HG03521 (cell line): ENCODE results near the gene IL12RB1.
"Not testable (repeated sequence)": the region's sequence is repeated elsewhere in the genome, so short reads cannot be mapped to it uniquely, and the experiment has no call there.

Experiments used
- ATAC-seq: cut with Tn5 transposase; IDR thresholded peaks from one replicate; pipeline ENCODE4 v1.9.1; 2021; ENCODE audit warnings: mild to moderate bottlenecking, moderate library complexity; ENCODE audit not compliant: unreplicated experiment

Gene IL12RB1

GRCh38 chr19:18051887-18052286 lies 34.8 kb downstream of the IL12RB1 start:
- no peak for ATAC-seq

- no peak for ATAC-seq
Measured at GRCh38 chr19:18049385-18049784, 37.3 kb downstream of the IL12RB1 start.

- ATAC-seq: no peak
Measured at GRCh38 chr19:18046059-18046718, 40.5 kb downstream of the IL12RB1 start.

- no peak for ATAC-seq
Measured at GRCh38 chr19:18045307-18046050, 41.3 kb downstream of the IL12RB1 start.

GRCh38 chr19:18044825-18045304 lies 41.9 kb downstream of the IL12RB1 start:
- peak; percentile 83 for ATAC-seq

- no peak for ATAC-seq
Measured at GRCh38 chr19:18043676-18044075, 43.1 kb downstream of the IL12RB1 start.

GRCh38 chr19:18041054-18041453 lies 45.7 kb downstream of the IL12RB1 start:
- ATAC-seq: no peak

GRCh38 chr19:18032102-18032501 lies 54.6 kb downstream of the IL12RB1 start:
- not testable (repeated sequence) for ATAC-seq

- ATAC-seq: not testable (repeated sequence)
Measured at GRCh38 chr19:18031401-18031800, 55.3 kb downstream of the IL12RB1 start.

- ATAC-seq: no peak
Measured at GRCh38 chr19:18029617-18030338, 57.0 kb downstream of the IL12RB1 start.

GRCh38 chr19:18027151-18027550 lies 59.6 kb downstream of the IL12RB1 start:
- ATAC-seq: no peak

GRCh38 chr19:18023622-18024251 lies 63.0 kb downstream of the IL12RB1 start:
- no peak for ATAC-seq

GRCh38 chr19:18021121-18021755 lies 65.5 kb downstream of the IL12RB1 start:
- ATAC-seq: no peak

- ATAC-seq: no peak
Measured at GRCh38 chr19:18020212-18021085, 66.3 kb downstream of the IL12RB1 start.

GRCh38 chr19:18017275-18018083 lies 69.3 kb downstream of the IL12RB1 start:
- ATAC-seq: no peak

GRCh38 chr19:18016209-18016910 lies 70.4 kb downstream of the IL12RB1 start:
- ATAC-seq: no peak

- no peak for ATAC-seq
Measured at GRCh38 chr19:18014197-18014596, 72.5 kb downstream of the IL12RB1 start.
